ENCODE data around the gene KDM5C. TPM values are rescaled to one million over a fixed set of nuclear protein-coding genes. Genes with fewer than 3 reads are reported as not detected.
"Not testable (repeated sequence)": the region's sequence is repeated elsewhere in the genome, so short reads cannot be mapped to it uniquely, and the experiment has no call there.

KDM5C gene
- total RNA-seq, 1 donor from 2014 or later: 65.2 TPM

DNA sequence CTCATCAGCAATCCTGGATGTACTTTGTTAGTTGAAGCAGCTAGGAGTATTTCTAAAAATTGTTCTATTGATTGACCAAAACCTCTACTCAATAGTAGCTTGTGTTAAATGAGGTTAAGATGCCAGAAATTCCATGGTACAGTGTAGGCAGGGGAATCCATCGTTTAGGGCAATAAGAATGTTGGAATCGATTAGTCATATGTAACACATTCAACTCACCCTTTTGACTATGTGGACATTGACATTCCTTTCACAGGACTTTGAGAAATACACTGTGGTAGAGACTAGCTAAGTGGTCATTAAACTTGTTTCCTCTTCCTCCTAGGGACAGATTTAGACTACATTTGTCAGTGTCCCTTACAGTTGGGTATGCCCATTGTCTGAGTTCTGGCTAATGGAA, 40.2 kb downstream of the KDM5C start:
- ATAC-seq: no peak
- H3K27ac ChIP-seq: no peak overlapping the region

DNA sequence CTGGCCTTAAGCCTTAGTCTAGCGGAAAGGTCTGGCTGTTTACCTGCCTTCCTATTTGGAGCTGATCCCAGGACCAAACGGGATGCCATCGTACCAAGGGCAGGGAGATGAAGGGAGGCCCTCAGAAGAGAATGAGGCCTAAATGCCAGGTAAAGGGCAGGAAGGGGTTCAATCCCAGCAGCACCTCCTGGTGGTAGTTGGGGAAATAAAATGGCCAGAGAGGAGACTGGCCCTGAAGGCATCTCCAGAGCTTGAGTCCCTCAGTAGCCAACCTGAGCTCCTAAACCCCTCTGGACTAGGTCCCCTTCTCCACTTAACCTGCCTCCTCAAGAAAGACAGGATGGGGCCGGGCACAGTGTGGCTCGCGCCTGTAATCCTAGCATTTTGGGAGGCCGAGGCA, 53.7 kb downstream of the KDM5C start:
- DNase-seq: no peak
- intact Hi-C loops (cut with DNase I): no loop called here
- ATAC-seq: no peak
- no peaks in the 10 kb centered on the region for H3K4me1 ChIP-seq
- no peaks in the 10 kb centered on the region for H3K27me3 ChIP-seq
- H3K36me3 ChIP-seq: no peaks in the 10 kb centered on the region
- TF ChIP-seq, protein P1, sequence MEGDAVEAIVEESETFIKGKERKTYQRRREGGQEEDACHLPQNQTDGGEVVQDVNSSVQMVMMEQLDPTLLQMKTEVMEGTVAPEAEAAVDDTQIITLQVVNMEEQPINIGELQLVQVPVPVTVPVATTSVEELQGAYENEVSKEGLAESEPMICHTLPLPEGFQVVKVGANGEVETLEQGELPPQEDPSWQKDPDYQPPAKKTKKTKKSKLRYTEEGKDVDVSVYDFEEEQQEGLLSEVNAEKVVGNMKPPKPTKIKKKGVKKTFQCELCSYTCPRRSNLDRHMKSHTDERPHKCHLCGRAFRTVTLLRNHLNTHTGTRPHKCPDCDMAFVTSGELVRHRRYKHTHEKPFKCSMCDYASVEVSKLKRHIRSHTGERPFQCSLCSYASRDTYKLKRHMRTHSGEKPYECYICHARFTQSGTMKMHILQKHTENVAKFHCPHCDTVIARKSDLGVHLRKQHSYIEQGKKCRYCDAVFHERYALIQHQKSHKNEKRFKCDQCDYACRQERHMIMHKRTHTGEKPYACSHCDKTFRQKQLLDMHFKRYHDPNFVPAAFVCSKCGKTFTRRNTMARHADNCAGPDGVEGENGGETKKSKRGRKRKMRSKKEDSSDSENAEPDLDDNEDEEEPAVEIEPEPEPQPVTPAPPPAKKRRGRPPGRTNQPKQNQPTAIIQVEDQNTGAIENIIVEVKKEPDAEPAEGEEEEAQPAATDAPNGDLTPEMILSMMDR (IDR thresholded peaks at IDR 0.05): no peak
- no peak overlapping the region for H3K4me3 ChIP-seq
- H3K27ac ChIP-seq: no peak overlapping the region
- no peaks in the 10 kb centered on the region for H3K9me3 ChIP-seq

More for the DNA sequence above, 40.2 kb downstream of the KDM5C start:
- H3K4me3 ChIP-seq: no peak overlapping the region
- H3K9me3 ChIP-seq: no peaks in the 10 kb centered on the region
- H3K4me1 ChIP-seq: no peaks in the 10 kb centered on the region
- DNase-seq: no peak
- TF ChIP-seq, protein P1 (IDR thresholded peaks at IDR 0.05): no peak
- H3K27me3 ChIP-seq: no peaks in the 10 kb centered on the region
- H3K36me3 ChIP-seq: no peaks in the 10 kb centered on the region
- intact Hi-C loops (cut with DNase I): no loop called here

DNA sequence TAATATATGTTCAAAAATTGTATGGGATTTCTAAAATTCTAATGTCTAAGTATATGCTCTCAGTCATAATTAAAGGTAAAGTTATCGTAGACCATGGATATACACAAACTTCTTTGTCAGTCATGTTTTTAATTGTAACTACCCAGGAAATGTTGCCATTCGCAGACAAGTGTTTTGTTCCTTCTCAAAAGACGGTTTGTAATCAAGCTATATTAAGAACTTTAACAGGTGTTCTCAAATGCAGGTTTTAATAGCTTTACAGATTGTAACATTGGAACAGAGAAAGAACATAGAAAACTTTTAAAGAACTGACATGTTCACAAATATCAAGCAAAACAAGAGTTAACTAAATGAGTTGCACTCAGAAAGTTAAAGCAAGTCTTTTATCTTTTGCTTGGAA, 58.9 kb downstream of the KDM5C start:
- DNase-seq (no peak), ATAC-seq (no peak)
- Histone ChIP-seq H3K36me3 (no peaks in the 10 kb centered on the region), H3K4me3 (no peak overlapping the region), H3K27me3 (no peaks in the 10 kb centered on the region), H3K4me1 (no peaks in the 10 kb centered on the region), H3K9me3 (no peaks in the 10 kb centered on the region), H3K27ac (no peak overlapping the region)
- intact Hi-C loops (cut with DNase I): no loop called here
- TF ChIP-seq, protein P1 (IDR thresholded peaks at IDR 0.05): no peak

DNA sequence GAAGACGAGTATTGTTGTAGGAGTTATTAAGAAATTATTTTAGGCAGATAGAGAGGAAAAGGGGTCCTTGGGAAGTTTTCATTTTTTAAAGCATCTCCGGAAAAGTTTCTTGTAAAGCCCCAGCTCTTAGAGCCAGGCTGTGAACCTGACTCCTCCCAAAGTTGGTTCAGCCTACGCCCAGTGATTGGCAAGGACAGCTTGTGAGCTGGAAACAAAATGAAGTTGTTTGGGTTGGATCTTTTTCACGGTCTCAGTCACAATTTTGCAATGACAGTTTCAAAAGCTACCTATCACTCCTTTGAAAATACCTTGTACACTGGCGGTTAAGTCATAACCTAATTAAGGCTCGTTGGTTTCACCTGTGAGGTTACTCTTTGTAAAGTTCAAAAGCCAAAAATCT, 60.4 kb downstream of the KDM5C start:
- ATAC-seq; intact Hi-C loops (cut with DNase I); H3K27ac ChIP-seq; H3K4me3 ChIP-seq; H3K4me1 ChIP-seq; H3K9me3 ChIP-seq; DNase-seq; H3K36me3 ChIP-seq; H3K27me3 ChIP-seq: not testable (repeated sequence)

DNA sequence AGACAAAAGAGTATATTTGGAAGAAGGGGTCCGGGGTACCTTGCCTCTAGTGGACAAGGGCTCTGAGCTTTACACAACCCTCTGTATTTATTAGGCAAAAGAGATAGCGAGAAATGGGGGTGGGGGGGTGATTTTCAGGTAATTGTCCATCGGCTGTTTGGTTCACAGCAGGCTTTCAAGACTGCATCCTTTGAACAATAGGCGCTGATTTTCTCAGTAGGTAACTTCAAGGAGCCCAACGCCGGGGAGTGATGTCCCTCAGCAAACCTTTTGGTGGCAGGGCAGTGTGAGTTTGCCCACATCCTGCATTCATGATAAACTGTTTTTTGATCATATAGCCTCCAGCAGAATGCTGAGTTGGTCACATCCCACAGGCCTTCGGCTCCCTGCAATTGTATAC, 61.6 kb downstream of the KDM5C start:
- ATAC-seq (no peak), DNase-seq (no peak)
- intact Hi-C loops (cut with DNase I): no loop called here
- Histone ChIP-seq H3K27ac (no peak overlapping the region), H3K4me3 (no peak overlapping the region), H3K4me1 (no peaks in the 10 kb centered on the region), H3K36me3 (no peaks in the 10 kb centered on the region), H3K9me3 (no peaks in the 10 kb centered on the region), H3K27me3 (no peaks in the 10 kb centered on the region)
- TF ChIP-seq, protein P1 (IDR thresholded peaks at IDR 0.05): no peak

DNA sequence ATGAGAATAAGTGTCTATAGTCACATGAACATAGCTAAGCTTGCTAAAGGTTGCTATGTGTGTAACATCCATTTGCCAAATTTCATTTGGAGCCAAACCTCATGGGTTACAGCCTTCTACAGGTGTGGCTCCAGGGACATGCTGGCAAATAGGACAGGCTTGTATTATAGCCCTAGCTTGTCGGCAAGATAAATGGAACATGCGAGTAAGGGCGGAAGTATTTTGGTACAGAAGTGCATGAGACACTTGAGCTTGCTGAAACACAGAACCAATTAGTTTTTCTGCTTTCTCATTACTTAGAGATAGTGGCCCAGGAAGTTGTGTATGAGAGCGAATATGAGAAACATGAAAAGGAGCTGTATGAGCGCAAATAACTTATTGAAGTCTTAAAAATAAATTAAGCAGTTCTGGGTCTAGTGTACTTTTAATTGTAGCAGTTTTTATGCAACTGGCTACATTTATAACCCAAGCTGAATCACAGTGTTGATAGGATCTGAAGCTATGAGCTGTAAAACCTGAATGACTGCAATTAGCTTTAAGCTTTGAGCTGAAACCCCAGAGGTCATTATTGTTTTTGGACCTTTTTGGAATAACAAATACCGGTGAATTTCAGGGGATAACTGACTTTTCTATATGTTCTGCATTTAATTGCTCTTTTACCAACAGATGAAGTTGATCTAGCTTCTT, 64.6 kb downstream of the KDM5C start:
- no peak overlapping the region for H3K4me3 ChIP-seq
- intact Hi-C loops (cut with DNase I): no loop called here
- no peaks in the 10 kb centered on the region for H3K27me3 ChIP-seq
- H3K4me1 ChIP-seq: no peaks in the 10 kb centered on the region
- ATAC-seq: no peak
- no peaks in the 10 kb centered on the region for H3K9me3 ChIP-seq
- H3K36me3 ChIP-seq: no peaks in the 10 kb centered on the region
- TF ChIP-seq, protein P1 (IDR thresholded peaks at IDR 0.05): no peak
- no peak overlapping the region for H3K27ac ChIP-seq
- no peak for DNase-seq
